Raji (cell line): ENCODE results near the gene FOLR1.

Source experiments
- POLR2A ChIP-seq: IDR thresholded peaks from 2 replicates; pipeline ENCODE4 v1.6.1; 2011; ENCODE audit warnings: low read depth, low read length, control low read depth; ENCODE audit not compliant: insufficient read depth

Gene FOLR1

DNA sequence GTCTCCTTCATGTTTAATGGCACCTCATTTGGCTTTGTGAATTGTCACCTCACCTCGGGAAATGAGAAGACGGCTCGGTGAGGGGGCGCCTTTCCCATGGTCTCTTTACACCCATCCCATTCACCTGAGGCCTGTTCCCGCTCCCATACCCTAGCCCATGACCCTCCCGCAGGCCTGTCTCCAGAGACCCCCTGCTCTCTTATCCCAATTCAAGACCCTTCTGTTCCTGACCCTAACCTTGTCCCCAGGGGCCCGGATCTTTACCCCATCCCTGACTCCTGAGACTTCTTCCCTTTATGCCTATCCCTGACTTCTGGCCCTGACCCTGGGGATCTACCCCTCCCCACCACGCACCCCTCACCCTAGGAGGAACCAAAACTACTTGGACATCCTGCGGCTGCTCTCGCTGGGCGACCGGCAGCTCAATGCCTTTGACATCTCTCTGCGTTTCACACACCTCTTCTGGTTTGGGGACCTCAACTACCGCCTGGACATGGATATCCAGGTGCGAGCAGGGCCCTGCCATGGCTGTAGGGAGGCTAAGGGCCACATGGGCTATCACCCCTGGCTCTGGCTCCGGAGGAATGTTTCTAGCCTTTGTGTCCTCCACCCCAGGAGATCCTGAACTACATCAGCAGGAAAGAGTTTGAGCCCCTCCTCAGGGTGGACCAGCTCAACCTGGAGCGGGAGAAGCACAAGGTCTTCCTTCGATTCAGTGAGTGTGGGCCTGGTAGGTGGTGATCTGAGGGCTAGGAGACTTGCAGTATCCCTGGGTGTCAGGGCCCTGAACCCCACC lies 40.5 kb downstream of the FOLR1 start:
- TF ChIP-seq POLR2A: no peak

DNA sequence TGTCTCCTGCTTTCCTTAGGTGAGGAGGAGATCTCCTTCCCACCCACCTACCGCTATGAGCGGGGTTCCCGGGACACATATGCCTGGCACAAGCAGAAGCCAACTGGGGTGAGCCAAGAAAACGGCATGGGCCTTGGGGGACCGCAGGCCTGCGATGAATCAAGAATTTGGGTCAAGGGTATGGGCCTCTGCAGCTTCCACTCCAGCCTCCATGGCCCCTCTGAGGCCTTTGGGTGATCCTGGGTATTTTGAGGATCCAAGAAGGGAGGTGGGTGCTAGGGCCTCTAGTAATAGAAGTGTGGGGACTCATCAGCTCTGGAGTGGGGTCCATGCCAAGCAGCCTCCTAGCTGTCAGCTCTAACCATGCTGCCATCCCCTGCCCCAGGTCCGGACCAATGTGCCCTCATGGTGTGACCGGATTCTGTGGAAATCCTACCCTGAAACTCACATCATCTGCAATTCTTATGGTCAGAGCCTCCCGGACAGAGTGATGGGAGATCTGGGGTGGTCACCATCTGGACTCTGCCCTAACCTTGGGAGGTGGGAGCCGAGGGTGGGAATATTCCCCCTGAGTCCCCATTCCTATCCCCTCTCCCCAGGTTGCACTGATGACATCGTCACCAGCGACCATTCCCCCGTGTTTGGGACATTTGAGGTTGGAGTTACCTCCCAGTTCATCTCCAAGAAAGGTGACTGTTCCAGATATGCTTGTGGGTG lies 41.3 kb downstream of the FOLR1 start:
- no peak for TF ChIP-seq POLR2A

DNA sequence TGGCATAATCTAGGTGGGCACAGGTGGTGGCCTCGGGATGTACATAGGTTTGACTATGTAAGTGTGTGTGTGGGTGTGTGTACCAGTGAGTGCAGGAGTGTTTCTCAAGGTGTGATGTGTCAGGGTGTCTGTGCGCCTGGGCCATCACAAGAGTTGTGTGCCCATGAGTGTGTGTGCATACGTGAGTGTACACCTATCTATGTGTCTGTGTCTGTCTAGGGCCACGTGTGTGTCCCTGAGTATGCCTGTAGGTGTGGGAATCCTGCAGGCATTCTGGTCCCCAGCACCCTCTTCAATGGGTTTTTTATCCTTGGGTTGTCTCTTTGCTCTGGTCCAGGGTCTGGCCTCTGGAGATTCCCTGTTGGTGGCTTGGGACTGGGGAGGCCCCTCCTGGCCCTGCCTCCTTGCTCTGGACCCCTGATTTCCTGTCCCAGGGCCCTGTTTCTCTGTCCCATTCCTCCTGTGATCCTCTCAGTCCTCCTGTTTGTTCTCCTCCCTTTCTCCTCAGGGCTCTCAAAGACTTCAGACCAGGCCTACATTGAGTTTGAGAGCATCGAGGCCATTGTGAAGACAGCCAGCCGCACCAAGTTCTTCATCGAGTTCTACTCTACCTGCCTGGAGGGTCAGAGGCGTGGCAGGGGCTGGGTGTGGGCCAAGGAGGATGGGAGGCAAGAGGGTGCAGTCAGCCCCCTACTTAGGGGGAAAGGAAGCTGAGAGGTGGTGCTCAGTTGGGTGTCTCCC lies 42.0 kb downstream of the FOLR1 start:
- no peak for TF ChIP-seq POLR2A

DNA sequence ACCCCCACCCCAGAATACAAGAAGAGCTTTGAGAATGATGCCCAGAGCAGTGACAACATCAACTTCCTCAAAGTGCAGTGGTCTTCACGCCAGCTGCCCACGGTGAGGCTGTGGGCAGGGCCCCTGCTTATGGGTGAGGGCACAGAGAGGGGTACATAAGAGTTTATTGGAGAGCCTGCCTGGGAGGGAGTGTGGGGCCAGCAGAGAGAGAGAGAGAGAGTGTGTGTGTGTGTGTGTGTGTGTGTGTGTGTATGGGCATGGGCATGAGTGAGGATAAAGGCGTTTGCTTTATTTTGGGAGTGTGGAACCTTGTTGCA lies 42.5 kb downstream of the FOLR1 start:
- no peak for TF ChIP-seq POLR2A

DNA sequence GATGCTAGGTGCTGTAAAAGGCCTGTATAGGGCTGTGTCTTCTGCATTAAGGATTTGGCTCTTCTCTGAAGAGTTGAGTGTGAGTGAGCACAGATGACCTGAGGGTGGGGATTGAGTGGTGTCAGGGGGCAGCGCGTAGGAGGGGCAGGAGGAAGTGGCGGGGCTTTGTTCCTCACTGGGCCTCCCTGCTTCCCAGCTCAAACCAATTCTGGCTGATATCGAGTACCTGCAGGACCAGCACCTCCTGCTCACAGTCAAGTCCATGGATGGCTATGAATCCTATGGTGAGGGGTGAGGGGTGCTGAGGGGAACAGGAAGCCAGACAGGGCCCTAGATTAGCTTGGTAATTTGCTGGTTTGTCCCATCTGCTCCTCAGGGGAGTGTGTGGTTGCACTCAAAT lies 43.0 kb downstream of the FOLR1 start:
- no peak for TF ChIP-seq POLR2A

DNA sequence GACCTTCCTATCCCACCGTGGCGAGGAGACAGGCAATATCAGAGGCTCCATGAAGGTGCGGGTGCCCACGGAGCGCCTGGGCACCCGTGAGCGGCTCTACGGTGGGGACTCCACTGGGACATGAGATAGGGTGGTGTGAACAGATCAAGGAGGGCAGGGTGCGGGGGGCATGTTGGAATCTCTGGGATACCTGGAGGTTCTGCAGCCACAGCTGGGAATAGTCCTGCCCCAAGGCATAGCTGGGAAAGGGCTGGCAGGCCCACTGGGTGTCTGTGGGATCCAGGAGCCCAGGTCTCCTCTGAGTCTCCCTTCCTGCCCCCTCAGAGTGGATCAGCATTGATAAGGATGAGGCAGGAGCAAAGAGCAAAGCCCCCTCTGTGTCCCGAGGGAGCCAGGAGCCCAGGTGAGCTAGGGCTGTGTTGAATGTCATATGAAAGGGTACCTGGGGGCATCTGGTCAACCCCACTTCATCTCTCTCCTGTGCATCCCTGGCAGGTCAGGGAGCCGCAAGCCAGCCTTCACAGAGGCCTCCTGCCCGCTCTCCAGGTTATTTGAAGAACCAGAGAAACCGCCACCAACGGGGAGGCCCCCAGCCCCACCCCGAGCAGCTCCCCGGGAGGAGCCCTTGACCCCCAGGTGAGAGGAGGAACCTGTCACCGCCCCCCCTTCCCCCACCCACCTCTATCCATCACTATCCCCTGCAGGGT lies 43.6 kb downstream of the FOLR1 start:
- TF ChIP-seq POLR2A: no peak

DNA sequence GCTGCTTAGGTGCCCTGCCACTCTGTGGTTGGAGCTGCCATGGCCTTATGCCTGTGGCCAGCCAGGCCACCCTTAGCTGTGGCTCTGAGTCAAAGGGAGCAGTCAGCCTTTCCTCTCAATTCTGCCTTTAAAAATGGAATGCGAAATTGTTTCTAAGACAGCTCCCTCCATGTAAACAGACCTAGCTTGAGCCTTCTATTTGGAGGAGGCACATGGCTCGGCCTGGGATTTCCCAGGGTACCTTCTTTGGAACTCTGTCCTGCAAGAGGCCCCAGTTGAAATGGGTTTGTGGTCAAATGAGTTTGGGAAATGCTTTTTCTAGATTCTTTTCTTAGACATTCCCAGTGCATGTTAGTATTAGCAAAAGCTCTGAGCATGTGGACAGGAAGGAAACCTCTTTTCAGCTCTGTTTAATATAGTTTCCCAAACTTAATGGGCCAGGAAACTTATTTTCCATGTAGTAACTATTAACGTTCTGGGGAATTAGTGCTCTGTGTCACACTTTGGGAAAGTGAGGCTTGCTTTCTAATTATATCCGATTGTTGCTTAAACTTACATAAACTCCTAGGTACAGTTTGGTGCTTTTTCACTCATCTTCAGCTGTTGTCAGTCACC lies 44.2 kb downstream of the FOLR1 start:
- TF ChIP-seq POLR2A: no peak

DNA sequence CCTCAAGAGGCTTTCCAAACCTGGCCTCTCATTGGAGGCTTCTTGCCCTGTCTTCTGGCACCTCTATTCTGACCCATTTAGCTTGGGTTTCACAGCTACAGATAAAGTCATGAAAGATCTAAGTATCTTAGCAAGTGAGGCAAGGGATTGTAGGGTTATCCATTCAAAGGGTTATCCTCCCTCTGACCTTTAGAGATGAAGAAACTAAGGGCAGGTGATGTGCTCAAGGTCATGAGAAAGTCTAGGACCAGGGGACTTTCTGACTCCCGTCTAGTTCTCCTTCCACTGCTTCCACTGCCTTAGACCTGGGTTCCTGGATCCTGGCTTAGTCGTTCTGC lies 44.8 kb downstream of the FOLR1 start:
- no peak for TF ChIP-seq POLR2A

DNA sequence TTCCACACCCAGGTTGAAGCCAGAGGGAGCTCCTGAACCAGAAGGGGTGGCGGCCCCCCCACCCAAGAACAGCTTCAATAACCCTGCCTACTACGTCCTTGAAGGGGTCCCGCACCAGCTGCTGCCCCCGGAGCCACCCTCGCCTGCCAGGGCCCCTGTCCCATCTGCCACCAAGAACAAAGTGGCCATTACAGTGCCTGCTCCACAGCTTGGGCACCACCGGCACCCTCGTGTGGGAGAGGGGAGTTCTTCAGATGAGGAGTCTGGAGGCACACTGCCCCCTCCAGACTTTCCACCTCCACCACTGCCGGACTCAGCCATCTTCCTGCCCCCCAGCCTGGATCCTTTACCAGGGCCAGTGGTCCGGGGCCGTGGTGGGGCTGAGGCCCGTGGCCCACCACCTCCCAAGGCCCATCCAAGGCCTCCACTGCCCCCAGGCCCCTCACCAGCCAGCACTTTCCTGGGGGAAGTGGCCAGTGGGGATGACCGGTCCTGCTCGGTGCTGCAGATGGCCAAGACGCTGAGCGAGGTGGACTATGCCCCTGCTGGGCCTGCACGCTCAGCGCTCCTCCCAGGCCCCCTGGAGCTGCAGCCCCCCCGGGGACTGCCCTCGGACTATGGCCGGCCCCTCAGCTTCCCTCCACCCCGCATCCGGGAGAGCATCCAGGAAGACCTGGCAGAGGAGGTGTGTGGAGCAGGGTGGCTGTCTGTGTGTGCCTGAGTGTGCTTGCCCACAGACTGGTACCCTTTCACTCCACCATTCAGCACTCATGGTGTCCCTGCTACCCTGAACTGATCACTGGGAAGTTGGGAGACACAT lies 45.4 kb downstream of the FOLR1 start:
- TF ChIP-seq POLR2A: no peak

DNA sequence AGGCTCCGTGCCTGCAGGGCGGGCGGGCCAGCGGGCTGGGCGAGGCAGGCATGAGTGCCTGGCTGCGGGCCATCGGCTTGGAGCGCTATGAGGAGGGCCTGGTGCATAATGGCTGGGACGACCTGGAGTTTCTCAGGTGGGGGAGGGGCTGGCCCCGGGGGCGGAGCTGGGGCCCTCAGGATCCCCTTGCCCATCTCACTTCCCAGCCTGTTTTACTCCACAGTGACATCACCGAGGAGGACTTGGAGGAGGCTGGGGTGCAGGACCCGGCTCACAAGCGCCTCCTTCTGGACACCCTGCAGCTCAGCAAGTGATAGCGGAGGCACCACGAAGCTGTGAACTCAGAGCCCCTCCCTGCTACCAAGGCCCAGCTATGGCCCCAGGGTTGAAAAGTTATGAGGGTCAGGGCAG lies 46.1 kb downstream of the FOLR1 start:
- no peak for TF ChIP-seq POLR2A

DNA sequence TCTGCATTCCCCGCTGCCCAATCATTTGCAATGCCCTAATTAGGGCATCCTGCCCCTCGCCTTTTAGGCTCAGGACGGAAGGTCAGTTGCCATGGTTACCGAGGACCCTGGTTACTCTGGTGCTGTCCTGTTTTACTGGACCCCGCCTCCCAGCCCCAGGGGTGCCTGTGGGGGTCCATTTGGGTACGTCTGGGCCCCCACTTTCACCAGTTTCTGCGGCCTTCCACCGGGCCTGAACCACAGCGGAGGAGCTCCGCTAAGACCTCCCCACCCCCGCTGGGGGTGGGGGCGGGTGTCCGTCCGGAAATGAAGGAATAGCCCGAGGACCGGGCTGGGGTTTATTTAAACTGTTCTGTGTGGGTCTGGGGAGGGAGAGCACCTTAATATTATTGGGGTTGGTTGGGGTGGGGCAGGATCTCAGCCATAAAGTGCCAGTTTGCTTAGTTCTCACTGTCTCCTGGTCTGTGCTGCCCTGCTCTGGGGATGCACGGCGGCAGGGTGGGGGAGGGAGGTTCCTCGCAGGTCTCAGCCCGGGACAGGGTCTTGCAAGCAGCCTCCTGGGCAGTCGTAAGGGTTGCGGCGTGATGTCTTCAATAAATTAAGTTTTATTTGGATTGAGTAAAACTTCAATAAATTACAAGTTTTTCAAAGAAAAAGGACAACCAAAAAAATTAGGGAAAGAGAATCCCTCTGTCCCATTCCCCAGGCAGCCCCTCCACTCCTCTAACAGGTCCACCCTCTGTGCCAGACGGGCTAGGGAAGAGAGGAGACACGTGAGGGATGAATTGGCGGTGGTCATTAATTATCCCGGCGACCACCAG lies 46.8 kb downstream of the FOLR1 start:
- TF ChIP-seq POLR2A: no peak

DNA sequence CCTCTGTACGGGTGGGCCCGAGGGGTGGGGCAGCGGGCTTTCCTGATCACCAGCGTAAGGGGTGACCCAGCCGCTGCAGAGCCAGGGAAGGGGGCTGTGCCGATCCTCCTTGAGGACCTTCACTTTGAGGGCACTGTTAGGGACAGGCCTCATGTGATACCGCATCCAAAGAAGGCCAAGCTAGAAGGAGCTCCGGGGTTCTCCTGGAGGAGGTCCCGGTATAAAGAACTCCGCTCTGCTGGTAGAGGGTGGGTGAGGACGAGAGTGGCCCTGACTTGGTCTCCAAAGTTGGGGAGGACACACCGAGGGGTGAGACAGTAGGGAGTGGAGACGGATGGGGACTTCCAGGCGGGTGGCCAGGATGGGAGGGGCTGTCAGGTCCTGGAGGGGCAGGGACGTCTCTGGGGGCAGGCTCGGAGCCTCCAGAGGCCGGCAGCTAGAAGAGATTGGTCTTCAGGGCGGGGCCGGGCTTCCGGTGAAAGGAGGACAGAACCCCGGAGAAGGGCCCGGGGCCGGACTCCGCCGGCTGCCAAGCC lies 47.4 kb downstream of the FOLR1 start:
- 0 out of 2 replicates have a peak, but pooled peaks have one; percentile 18 for TF ChIP-seq POLR2A

DNA sequence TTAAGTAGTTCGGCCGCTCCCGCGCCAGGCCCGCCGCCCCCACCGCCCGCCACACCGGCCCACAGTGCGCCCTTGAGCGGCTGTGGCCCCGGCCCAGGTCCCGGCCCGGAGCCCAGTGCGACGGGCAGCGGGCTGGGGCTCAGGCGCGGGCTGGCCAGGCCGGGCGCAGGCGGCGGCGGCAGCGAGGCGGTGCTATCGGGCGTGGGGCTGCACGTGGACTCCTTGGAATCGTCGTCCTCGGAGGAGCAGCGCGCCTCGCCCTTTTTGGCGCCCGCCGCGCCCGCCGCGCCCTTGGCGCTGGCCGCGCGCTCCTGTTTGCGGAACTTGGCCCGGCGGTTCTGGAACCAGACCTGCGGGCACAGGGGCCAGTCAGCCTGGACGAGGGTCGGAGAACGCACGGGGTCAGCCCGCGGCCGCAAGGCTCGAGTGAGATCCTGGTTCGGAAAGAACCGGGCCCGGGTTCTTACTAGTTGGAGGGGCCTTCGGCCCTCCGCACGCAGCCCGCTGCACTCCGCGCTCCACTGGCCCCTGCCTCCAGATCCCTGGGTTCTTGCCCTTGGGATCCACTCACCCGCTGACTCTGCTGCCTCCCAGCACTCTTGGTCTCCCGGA lies 48.0 kb downstream of the FOLR1 start:
- TF ChIP-seq POLR2A: no peak
